HFF-Myc (cell line): ENCODE results near the gene LNPEP.

Experiments
- DNase-seq: peaks from one replicate; pipeline ENCODE4 v3.0.0-alpha.2; 2011; ENCODE audit warnings: low read depth; ENCODE audit errors: extremely low read depth
- H3K4me3 ChIP-seq: replicated peaks from 2 replicates; pipeline ENCODE4 v1.5.1; 2011; ENCODE audit warnings: low read depth, mild to moderate bottlenecking, control low read depth, low read length
- CTCF ChIP-seq: IDR thresholded peaks from 2 replicates; pipeline ENCODE4 v1.5.1; 2012; ENCODE audit warnings: mild to moderate bottlenecking, low read depth, low read length, control low read depth; ENCODE audit errors: missing control alignments

LNPEP gene

GRCh38 chr5:96903300-96903699 is 32.6 kb upstream of the LNPEP start:
- H3K4me3 ChIP-seq = no peak overlapping the region
- no peak for TF ChIP-seq CTCF
- DNase-seq = no peak

GRCh38 chr5:96904054-96904931 is 31.6 kb upstream of the LNPEP start:
- H3K4me3 ChIP-seq = no peak overlapping the region
- TF ChIP-seq CTCF = no peak
- no peak for DNase-seq

GRCh38 chr5:96905864-96906263 is 30.0 kb upstream of the LNPEP start:
- TF ChIP-seq CTCF = no peak
- H3K4me3 ChIP-seq = no peak overlapping the region
- DNase-seq = no peak

- TF ChIP-seq CTCF = no peak
- no peak for DNase-seq
- H3K4me3 ChIP-seq = no peak overlapping the region
Measured at GRCh38 chr5:96909003-96909402, 26.9 kb upstream of the LNPEP start.

GRCh38 chr5:96909435-96909834 is 26.4 kb upstream of the LNPEP start:
- H3K4me3 ChIP-seq = no peak overlapping the region
- no peak for TF ChIP-seq CTCF
- no peak for DNase-seq

- no peak overlapping the region for H3K4me3 ChIP-seq
- no peak for DNase-seq
- TF ChIP-seq CTCF = no peak
Measured at GRCh38 chr5:96911139-96911538, 24.7 kb upstream of the LNPEP start.
